Neuronal stem cell (in vitro differentiated cells): ENCODE results near the gene WDR76.

Experiments used
- DNase-seq: peaks from one replicate; pipeline ENCODE4 v3.0.0-alpha.2; 2013; ENCODE audit warnings: low spot score
- H2AFZ ChIP-seq: one replicate; pipeline ENCODE4 v1.6.1; 2013; ENCODE audit warnings: mild to moderate bottlenecking, low read length, inconsistent platforms
- H2AK5ac ChIP-seq: 2 replicates; pipeline ENCODE4 v1.6.1; 2013; ENCODE audit warnings: low read depth, mild to moderate bottlenecking, inconsistent platforms, low read length, moderate library complexity, mixed read lengths
- H2BK120ac ChIP-seq: 2 replicates; pipeline ENCODE4 v1.6.1; 2013; ENCODE audit warnings: low read depth, mild to moderate bottlenecking, inconsistent platforms, low read length, moderate library complexity, mixed read lengths
- H2BK12ac ChIP-seq: one replicate; pipeline ENCODE4 v1.6.1; 2013; ENCODE audit warnings: low read length, inconsistent platforms
- H2BK15ac ChIP-seq: 2 replicates; pipeline ENCODE4 v1.6.1; 2013; ENCODE audit warnings: mild to moderate bottlenecking, low read length, inconsistent platforms, mixed read lengths
- H2BK5ac ChIP-seq: one replicate; pipeline ENCODE4 v1.6.1; 2013; ENCODE audit warnings: inconsistent platforms, mild to moderate bottlenecking, low read length, moderate library complexity
- H3K14ac ChIP-seq: one replicate; pipeline ENCODE4 v1.6.1; 2013; ENCODE audit warnings: low read length, inconsistent platforms
- H3K18ac ChIP-seq: 2 replicates; pipeline ENCODE4 v1.6.1; 2013; ENCODE audit warnings: low read length, inconsistent platforms
- H3K23ac ChIP-seq: 2 replicates; pipeline ENCODE4 v1.6.1; 2013; ENCODE audit warnings: low read depth, mild to moderate bottlenecking, mixed read lengths, low read length, inconsistent platforms; ENCODE audit not compliant: poor library complexity
- H3K27ac ChIP-seq: replicated peaks from 3 replicates; pipeline ENCODE4 v1.5.1; 2013; ENCODE audit warnings: low read length, inconsistent platforms
- H3K27me3 ChIP-seq, 3 experiments: 2 replicates each; pipeline ENCODE4 v1.6.1; 2013; ENCODE audit warnings: low read length in 3 of 3, mild to moderate bottlenecking in 2 of 3, inconsistent platforms in 1 of 3, low read depth in 1 of 3, mixed read lengths in 1 of 3, moderate library complexity in 1 of 3; ENCODE audit not compliant: control insufficient read depth in 3 of 3, insufficient read depth in 3 of 3
- H3K36me3 ChIP-seq, 2 donors: replicated peaks in 1 of 2; 2 replicates each; pipeline ENCODE4 v1.6.1; 2013; ENCODE audit warnings: low read length in 2 of 2; ENCODE audit not compliant: control insufficient read depth in 2 of 2, insufficient read depth in 2 of 2
- H3K4ac ChIP-seq: 2 replicates; pipeline ENCODE4 v1.6.1; 2013; ENCODE audit warnings: inconsistent platforms, mild to moderate bottlenecking, low read length, moderate library complexity
- H3K4me1 ChIP-seq, 2 donors: 1 replicate in 1 of 2; 2 replicates in 1 of 2; pipeline ENCODE4 v1.6.1; 2013; ENCODE audit warnings: low read length in 2 of 2, low read depth in 1 of 2; ENCODE audit not compliant: control insufficient read depth in 2 of 2, insufficient read depth in 1 of 2
- H3K4me2 ChIP-seq: one replicate; pipeline ENCODE4 v1.6.1; 2013; ENCODE audit warnings: mild to moderate bottlenecking, low read length, inconsistent platforms; ENCODE audit not compliant: insufficient read depth, poor library complexity, severe bottlenecking
- H3K4me3 ChIP-seq, 2 donors: 2 replicates each; pipeline ENCODE4 v1.5.1; 2013; ENCODE audit warnings: low read length in 2 of 2, mild to moderate bottlenecking in 2 of 2, inconsistent platforms in 1 of 2, moderate library complexity in 1 of 2
- H3K79me1 ChIP-seq: one replicate; pipeline ENCODE4 v1.6.1; 2013; ENCODE audit warnings: low read depth, mild to moderate bottlenecking, inconsistent platforms, low read length, moderate library complexity
- H3K9ac ChIP-seq: one replicate; pipeline ENCODE4 v1.6.1; 2013; ENCODE audit warnings: mild to moderate bottlenecking, low read depth, low read length, inconsistent platforms; ENCODE audit not compliant: poor library complexity
- H3K9me3 ChIP-seq, 2 donors: replicated peaks in 1 of 2; 2 replicates each; pipeline versions ENCODE3 to v1.6.1; 2013; ENCODE audit warnings: low read length in 2 of 2, mild to moderate bottlenecking in 2 of 2, inconsistent platforms in 1 of 2, low read depth in 1 of 2, mixed read lengths in 1 of 2, moderate library complexity in 1 of 2; ENCODE audit not compliant: control insufficient read depth in 2 of 2, insufficient read depth in 1 of 2
- H4K8ac ChIP-seq: one replicate; pipeline ENCODE4 v1.6.1; 2013; ENCODE audit warnings: low read depth, mild to moderate bottlenecking, inconsistent platforms, low read length, moderate library complexity
- H4K91ac ChIP-seq: one replicate; pipeline ENCODE4 v1.6.1; 2013; ENCODE audit warnings: low read length, low read depth, mild to moderate bottlenecking, inconsistent platforms; ENCODE audit not compliant: poor library complexity
- WGBS, 2 donors: extraction: QIAGEN DNeasy Blood & Tissue Kit; methylation state at CpG; one replicate each; pipeline ENCODE4 v1.1.7; 2013; ENCODE audit warnings: missing lambda C conversion rate in 2 of 2, mixed read lengths in 1 of 2; ENCODE audit not compliant: insufficient read length in 2 of 2, insufficient replicate concordance in 1 of 2; ENCODE audit errors: extremely low coverage in 2 of 2; 5-methylcytosine and 5-hydroxymethylcytosine counted together

Gene WDR76

DNA sequence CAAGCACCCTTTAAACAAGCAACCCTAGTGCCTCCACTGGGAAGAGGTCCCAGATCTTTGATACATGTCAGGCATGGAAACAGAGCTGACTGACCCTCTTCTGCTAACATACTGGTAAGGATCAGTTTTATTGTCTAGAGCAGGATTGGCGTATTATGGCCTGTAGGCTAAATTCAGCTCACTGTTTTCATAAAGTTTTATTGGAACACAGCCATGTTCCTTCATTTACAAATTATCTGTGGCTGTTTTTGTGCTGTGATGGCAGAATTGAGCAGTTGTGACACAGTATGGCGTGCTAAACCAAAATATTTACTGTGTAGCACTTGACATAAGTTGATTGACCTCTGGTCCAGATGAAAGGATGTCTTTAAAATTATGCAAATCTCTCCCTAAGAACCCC lies 45.0 kb downstream of the WDR76 start:
- no peak overlapping the region for H3K23ac ChIP-seq
- no peak for DNase-seq
- H3K18ac ChIP-seq = no peak overlapping the region
- no peak overlapping the region for H4K91ac ChIP-seq
- no peak overlapping the region for H3K14ac ChIP-seq
- H3K9ac ChIP-seq = no peak overlapping the region
- no peak overlapping the region for H2BK15ac ChIP-seq
- H3K4ac ChIP-seq = no peak overlapping the region
- H3K4me1 ChIP-seq = no peaks in the 10 kb centered on the region
- H3K27me3 ChIP-seq = no peaks in the 10 kb centered on the region
- H2AK5ac ChIP-seq = no peak overlapping the region
- no peaks in the 10 kb centered on the region for H3K79me1 ChIP-seq
- peaks cover 7 to 76% of the 10 kb centered on the region in 2 donors for H3K36me3 ChIP-seq
- no peak overlapping the region for H2BK5ac ChIP-seq
- no peak overlapping the region for H3K4me3 ChIP-seq
- H2BK12ac ChIP-seq = no peak overlapping the region
- no peak overlapping the region for H2AFZ ChIP-seq
- H3K9me3 ChIP-seq = no peaks in the 10 kb centered on the region
- no peak overlapping the region for H3K4me2 ChIP-seq
- no peak overlapping the region for H4K8ac ChIP-seq
- no peak overlapping the region for H2BK120ac ChIP-seq
- WGBS, 2 donors = no CpG with 5 or more reads among the region's 2 CpGs
- H3K27ac ChIP-seq = no peak overlapping the region

GRCh38 chr15:43872416-43873020 lies 45.7 kb downstream of the WDR76 start:
- Histone ChIP-seq H2AK5ac (no peak overlapping the region), H2BK12ac (no peak overlapping the region), H3K36me3 (peaks cover 7 to 75% of the 10 kb centered on the region in 2 donors), H2BK120ac (no peak overlapping the region), H3K9ac (no peak overlapping the region), H3K18ac (no peak overlapping the region), H3K27me3 (no peaks in the 10 kb centered on the region), H3K14ac (no peak overlapping the region), H3K4me1 (no peaks in the 10 kb centered on the region), H3K4me3 (no peak overlapping the region), H3K9me3 (no peaks in the 10 kb centered on the region), H3K23ac (no peak overlapping the region), H2BK5ac (no peak overlapping the region), H3K27ac (no peak overlapping the region), H2BK15ac (no peak overlapping the region), H2AFZ (no peak overlapping the region), H3K4me2 (no peak overlapping the region), H3K4ac (no peak overlapping the region), H4K8ac (no peak overlapping the region), H3K79me1 (no peaks in the 10 kb centered on the region), H4K91ac (no peak overlapping the region)
- DNase-seq = peak; percentile 40
- WGBS, 2 donors = no CpG with 5 or more reads among the region's 6 CpGs

DNA sequence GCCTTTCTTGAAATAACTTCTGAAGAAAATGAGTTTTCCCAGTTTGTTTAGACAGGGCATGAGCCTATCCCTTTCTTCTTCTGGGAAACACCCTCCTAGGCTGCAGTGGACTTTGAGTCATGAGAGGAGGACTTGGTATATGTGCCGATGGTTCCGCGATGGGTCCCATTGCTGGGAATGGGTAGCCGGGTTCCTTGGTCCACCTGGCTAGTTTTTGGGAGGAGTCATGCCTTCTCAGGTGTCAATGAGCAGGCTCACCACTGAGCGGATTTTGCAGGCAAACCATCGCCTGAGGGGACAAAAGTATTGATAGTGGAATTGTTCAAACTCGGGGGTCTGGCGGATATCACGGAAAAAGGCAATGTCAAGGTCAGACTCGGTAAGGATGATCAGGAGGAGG lies 46.8 kb downstream of the WDR76 start:
- Histone ChIP-seq H4K91ac (no peak overlapping the region), H2AK5ac (no peak overlapping the region), H2BK5ac (no peak overlapping the region), H4K8ac (no peak overlapping the region), H3K36me3 (peaks cover 7 to 76% of the 10 kb centered on the region in 2 donors), H3K14ac (no peak overlapping the region), H3K4ac (no peak overlapping the region), H3K23ac (no peak overlapping the region), H3K18ac (no peak overlapping the region), H3K4me3 (no peak overlapping the region), H2BK120ac (no peak overlapping the region), H2AFZ (no peak overlapping the region), H3K4me1 (no peaks in the 10 kb centered on the region), H3K9ac (no peak overlapping the region), H3K79me1 (no peaks in the 10 kb centered on the region), H3K27ac (no peak overlapping the region), H3K9me3 (no peaks in the 10 kb centered on the region), H3K27me3 (no peaks in the 10 kb centered on the region), H2BK12ac (no peak overlapping the region), H2BK15ac (no peak overlapping the region), H3K4me2 (no peak overlapping the region)
- DNase-seq = no peak
- no CpG with 5 or more reads among the region's 10 CpGs for WGBS, 2 donors

- Histone ChIP-seq H2BK120ac (no peak overlapping the region), H4K91ac (no peak overlapping the region)
These were observed 50.1 kb downstream of the WDR76 start for GRCh38 chr15:43876872-43877271.

More at GRCh38 chr15:43876872-43877271, 50.1 kb downstream of the WDR76 start:
- Histone ChIP-seq H2AK5ac (no peak overlapping the region), H3K18ac (no peak overlapping the region), H3K23ac (no peak overlapping the region), H2AFZ (no peak overlapping the region), H3K27me3 (no peaks in the 10 kb centered on the region), H4K8ac (no peak overlapping the region), H3K79me1 (no peaks in the 10 kb centered on the region), H3K4me3 (no peak overlapping the region), H3K4ac (no peak overlapping the region), H2BK5ac (no peak overlapping the region), H3K4me1 (peaks cover 9 to 12% of the 10 kb centered on the region in 2 donors), H3K14ac (no peak overlapping the region), H3K27ac (no peak overlapping the region), H3K36me3 (peaks cover 7 to 65% of the 10 kb centered on the region in 2 donors), H3K9me3 (no peaks in the 10 kb centered on the region), H2BK15ac (no peak overlapping the region), H2BK12ac (no peak overlapping the region), H3K9ac (no peak overlapping the region), H3K4me2 (no peak overlapping the region)
- DNase-seq = no peak
- WGBS, 2 donors = no CpG with 5 or more reads among the region's 3 CpGs
